CMK (cell line): ENCODE results near the gene DEDD.

Experiments
- DNase-seq: peaks from one replicate; pipeline ENCODE4 v3.0.0-alpha.2; 2010; ENCODE audit warnings: low read depth

Gene DEDD

GRCh38 chr1:161091796-161092507, 40.5 kb downstream of the DEDD start:
- DNase-seq = no peak

- no peak for DNase-seq
These were observed 41.4 kb downstream of the DEDD start for GRCh38 chr1:161091093-161091492.

DNA sequence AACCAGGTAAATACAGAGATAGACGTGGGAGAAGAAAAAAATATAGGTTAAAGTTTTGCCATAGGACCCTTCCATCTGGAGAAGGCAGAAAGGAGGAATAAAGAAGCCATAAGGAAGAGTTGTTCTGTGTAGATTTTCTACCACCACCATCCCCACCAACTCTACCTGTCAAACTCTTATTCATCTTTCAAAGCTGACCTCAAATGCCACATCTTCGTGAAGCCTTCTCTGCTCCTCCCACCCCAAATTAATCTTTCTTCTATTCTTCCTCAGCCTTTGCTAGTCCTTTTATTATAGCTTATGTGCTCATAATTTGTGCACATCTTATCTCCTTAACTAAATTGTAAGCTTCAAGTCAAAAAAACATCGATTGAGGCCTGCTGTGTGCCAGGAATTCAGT, 41.9 kb downstream of the DEDD start:
- no peak for DNase-seq

GRCh38 chr1:161089938-161090337, 42.5 kb downstream of the DEDD start:
- DNase-seq = no peak

- no peak for DNase-seq
These were observed 43.1 kb downstream of the DEDD start, which contains the start of gene NECTIN4 for GRCh38 chr1:161089251-161089924. Gene NECTIN4 (minus strand): TSS chr1:161089558. CDS start chr1:161089296, 262 bp downstream.

GRCh38 chr1:161088587-161089110, 43.8 kb downstream of the DEDD start:
- DNase-seq = no peak

DNA sequence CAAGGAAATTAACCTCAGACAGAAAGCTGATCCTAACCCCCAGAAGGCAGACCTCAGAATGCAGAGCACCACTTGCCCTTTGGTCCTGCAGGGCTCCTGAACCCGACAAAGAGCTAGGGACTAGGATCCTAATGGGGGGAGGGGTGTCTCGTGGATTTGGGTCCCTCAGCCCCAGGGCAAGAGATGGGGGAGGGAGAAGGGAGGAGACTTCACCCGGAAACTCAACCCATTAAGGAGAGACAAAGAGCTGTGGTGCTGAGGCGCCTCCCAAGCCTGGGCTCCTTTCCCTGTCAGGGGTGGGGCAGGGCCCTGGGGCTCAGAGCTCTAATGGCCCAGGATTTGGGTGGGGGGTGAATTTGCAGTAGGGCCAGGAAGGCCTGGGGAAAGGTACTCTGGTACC, 46.0 kb downstream of the DEDD start:
- no peak for DNase-seq

GRCh38 chr1:161085165-161085564, 47.3 kb downstream of the DEDD start:
- no peak for DNase-seq

DNA sequence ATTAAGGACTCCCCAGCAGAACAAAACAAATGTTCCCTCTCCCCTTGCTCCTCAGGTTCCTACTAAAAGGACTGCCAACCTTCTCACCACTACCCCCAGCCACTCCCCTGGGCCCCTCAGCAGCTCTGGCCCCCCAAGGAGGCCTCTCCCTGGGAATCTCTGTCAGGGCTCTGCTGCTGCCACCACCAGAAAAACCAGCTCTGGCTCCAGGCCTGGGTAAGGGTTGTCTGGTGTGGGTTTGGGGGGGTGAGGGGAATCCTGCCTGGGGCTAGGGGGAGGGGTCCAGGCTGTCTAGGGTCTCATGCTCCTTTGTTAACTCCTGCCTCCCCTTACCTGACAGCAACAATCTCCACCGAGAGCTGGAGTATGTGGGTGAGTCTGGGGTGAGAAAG, 47.9 kb downstream of the DEDD start:
- DNase-seq = no peak

- DNase-seq = no peak
These were observed 48.5 kb downstream of the DEDD start for GRCh38 chr1:161083748-161084596.

GRCh38 chr1:161082996-161083747, 49.3 kb downstream of the DEDD start:
- no peak for DNase-seq

DNA sequence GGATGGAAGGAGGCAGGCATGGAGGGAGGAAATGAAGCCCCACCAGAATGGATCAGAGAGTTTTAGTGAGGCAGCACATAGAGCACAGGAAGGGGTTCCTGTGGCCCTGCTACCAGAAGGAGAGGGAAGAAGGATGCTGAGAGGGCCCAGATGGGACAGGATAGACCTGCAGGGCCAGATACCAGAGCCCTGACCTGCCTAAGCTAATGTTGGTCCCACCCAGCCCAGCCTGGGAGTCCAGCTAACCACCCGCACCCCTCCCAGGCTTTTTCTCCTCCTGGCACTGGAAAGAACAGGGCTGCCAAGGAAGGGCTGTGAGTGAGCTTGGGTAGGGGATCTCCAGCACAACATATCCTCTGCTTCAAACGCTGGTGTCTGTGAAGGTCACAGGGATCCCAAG, 50.0 kb downstream of the DEDD start:
- no peak for DNase-seq

DNA sequence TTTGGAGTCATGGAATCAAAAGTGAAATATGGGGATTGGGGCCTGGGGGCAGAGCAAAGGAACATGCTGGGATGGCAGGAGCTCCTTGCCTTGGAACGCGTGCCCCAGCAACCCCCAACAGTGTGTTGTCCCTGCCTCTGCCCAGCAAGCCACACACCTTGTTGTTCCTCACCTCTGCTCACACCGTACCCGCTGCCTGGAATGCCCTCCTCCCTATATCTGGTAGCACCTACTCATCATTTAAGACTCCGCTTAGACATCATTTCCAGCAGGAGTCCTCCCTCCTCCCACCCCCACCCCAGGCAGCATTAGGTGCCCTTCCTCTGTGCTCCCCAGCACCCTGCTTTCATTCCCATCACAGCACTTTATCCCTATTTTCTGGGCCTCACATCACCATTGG, 50.9 kb downstream of the DEDD start:
- no peak for DNase-seq

DNA sequence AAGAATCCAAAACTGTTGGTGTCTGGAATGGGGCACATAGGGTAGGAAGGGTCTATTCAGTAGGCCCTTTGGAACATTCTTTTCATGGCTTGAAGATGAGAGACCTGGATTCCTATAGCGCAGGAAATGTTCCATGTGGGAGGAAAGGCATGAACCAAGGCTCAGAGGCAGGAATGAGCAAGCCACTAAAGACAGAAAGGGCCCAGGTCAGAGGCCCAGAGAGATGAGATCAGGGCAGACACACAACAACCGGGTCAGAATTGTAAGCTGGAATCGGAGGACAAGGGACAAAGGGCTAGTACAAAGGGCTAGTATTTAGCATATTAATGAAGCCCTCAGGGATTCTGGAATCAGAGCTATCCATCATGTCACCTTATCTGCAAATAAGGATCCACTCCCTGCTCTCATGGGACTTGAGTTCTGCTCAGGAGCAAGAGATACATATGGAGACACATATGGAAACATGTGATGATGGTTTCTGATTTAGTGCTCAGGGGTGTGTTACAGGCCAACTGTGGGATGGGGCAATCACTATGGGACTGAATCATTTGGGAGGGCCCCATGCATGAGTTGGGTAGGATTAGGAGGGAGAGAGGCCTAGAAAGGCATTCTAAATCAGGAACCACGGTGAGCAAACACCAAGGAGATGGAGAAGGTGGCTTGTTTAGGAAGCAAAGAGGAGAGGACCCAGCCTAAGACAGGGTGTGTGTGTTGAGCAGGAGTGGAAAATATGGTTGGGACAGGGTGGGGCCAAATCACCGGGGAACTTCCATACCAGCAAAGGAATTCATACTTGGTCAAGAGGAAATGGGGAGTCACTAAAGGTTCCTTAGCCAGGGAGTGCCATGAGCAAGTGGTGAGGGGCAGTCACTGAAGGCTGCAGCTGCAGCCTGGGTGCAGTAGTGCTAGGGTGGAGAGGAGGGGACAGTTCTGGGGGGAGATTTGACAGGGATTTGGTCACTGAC, 51.7 kb downstream of the DEDD start:
- no peak for DNase-seq

- DNase-seq = no peak
These were observed 52.9 kb downstream of the DEDD start for GRCh38 chr1:161079436-161080110.

- DNase-seq = no peak
These were observed 55.0 kb downstream of the DEDD start for GRCh38 chr1:161077426-161077825.

DNA sequence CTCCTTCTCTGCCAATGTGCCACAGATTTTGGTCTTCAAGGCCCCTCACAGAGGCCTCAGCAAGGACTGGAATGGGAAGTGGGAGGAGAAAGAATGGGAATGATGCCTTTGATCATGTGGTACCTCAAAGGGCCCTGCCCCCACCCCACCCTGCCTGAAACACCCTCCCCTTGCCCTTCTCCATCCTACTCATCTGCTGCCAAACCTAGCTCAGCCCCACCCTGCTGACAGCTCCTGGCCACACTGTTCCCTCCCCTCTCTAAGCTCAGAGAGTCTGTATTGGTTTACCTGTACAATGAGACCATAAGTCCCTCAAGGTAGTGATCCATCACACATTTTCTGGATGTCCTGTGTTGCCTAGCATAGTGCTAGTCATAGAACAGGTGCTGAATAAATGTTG, 56.1 kb downstream of the DEDD start:
- no peak for DNase-seq

DNA sequence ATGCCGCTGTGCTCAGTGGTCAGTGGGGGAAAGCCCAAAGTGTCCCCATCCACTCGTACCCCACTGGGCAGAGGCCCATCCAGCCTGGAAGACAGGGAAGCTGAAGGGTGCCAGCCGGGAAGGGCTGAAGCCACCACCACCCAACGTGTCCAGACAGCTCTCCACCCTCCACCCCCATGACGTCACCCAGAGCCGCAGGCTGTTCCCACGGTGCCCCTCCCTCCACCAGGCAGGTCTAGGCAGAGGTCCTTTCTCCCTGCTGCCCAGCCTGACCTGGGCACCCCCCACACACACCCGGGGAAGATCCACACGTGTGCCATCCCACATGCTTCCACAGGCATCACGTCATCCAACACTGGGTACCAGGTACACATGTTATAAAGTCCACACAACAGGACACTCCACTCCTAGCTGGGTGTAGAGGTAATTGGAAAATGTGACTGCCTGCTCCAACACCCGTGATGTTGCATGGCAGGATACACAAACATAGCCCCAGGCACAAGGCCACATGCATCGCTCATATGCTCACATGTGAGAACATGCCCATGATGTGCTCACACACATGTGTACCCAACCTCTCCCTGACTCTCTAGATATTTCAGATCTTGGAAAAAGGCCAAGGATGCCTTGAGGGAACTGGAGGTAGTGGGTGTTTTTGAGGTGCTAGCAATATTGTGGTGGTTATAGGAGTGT, 57.6 kb downstream of the DEDD start:
- DNase-seq = no peak

GRCh38 chr1:161073474-161074121, 58.9 kb downstream of the DEDD start:
- DNase-seq = no peak
